Umbilical cord (tissue), 2 donors: ENCODE results near the gene GRID2. TPM values are rescaled to one million over a fixed set of nuclear protein-coding genes. Genes with fewer than 3 reads are reported as not detected.
A peak's percentile ranks its signal among the peaks of the same experiment; 100 is the strongest.

Source experiments
- DNase-seq: peaks from one replicate; pipeline ENCODE4 v3.0.0-alpha.2; 2015; ENCODE audit warnings: low spot score
- total RNA-seq: library from RNA; depleted of rRNA; stranded (reverse); fragments of >200 nt; gene quantifications from one replicate; pipeline ENCODE4 v1.2.3, GENCODE V29; 2014; ENCODE audit warnings: low replicate concordance; ENCODE audit not compliant: insufficient read depth

Gene GRID2
- total RNA-seq, 1 donor from 2014 or later = 7.9 TPM

DNA sequence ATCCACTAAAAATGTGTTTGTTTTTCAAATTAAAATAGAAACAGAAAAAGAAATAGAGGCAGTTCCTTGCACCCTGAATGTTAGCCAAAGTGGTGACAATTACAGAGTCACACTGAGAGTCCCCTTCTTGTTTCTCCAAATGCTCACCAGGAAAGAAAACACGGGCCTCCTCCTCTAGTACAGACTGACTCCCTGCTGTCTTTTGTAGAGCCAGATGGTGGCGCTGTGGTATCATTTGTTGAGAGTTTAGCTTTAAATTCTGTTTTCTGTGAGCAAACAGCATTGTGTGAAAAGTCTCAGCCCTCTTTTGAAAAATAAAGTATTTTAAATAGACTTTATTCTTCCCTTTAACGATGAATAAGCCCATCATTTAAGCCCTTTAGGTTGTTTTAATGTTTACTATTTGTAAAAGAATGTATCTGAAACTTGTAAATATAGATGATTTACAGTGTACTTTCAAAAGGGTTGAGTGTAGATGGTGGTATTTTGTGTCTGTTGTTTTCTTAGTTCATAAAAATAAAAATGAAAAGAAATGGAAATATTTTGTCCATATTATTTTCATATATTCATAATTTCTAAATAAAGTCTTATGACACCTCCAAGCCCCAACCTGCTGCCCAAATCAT lies 1487.9 kb downstream of the GRID2 start:
- peak; percentile 69 for DNase-seq

DNA sequence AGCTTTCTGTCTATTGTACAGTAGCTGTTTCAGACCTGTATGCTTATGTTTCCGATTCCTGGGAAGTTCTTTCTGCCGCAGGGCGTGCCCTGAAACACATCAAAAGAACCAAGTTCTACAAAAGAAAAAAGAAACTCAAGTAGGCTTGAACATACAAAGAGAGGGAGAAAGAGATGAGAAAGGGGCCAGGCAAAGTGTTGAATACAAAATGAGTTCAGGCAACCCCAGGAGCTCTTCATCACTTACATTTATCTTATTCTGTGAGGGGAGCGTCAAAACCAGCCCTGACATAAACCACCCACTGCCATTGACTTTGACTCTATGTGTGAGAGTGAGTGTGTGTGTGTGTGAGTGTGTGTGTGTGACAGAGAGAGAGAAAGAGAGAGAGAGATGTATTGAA lies 1498.3 kb downstream of the GRID2 start:
- DNase-seq = no peak

DNA sequence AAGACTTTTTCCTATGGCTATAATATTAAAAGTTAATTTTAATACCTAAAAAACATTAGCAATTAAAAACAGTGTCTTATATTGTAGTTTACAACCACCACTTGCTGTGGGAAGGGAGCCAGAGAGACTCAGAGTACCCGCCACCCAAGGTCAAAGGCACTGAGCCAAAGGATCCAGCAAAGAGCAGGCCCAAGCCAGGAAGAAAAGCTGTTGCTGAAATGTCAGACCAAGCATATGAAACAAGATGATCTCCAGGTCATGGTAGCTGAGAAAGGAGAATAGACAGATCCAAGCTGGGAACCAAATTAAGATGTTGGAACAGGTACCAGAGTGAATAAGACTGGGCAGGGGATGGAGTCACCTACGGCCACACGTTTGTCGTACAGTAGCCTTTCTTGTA lies 1506.0 kb downstream of the GRID2 start:
- DNase-seq = no peak

DNA sequence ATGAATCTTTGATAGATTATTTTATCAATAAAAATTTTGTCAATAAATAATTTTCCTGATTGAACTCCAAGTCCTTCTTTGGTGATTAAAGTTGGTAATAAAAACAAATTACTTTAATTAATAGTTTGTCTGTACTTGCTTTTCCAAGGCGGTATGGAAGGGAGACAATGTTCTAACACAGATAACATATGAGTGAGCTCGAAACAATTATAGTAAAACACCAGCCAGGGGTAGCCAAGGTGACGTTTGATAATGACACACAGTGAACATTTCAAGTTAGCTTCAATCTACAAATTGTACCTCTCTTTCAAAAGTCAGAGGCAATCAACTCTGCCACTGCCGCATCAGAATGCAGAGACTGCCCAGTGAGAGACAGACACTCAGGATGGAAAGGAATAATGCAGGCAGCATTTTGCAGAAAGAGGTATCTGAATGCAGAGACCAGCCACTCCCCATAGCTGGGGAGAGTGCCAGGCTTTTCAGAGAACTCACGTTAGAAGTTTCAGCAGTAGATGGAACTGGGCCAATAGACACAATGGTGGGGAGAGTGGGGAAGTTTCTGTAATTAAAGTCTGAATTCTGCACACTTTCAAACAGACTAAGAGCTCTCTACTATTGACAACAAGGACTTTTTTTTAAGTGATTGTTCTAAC lies 1506.7 kb downstream of the GRID2 start:
- DNase-seq = no peak

DNA sequence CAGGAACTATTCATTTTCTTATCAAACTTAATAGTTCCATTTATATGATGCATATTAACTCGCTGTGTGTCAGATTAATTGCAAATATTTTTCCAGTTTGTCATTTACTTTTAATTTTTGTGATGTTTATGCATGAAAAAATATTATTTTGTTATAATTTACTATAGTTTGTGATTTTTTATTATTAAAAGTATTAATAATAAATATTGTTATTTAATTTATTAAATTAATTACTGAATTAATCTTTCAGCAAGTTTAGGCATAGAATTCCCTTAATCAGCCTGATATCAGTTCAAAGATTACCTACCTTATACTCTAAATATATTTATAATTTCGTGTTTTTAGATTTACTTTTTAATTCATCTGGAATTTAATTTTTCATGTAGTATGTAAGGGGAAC lies 1509.3 kb downstream of the GRID2 start:
- DNase-seq = no peak

DNA sequence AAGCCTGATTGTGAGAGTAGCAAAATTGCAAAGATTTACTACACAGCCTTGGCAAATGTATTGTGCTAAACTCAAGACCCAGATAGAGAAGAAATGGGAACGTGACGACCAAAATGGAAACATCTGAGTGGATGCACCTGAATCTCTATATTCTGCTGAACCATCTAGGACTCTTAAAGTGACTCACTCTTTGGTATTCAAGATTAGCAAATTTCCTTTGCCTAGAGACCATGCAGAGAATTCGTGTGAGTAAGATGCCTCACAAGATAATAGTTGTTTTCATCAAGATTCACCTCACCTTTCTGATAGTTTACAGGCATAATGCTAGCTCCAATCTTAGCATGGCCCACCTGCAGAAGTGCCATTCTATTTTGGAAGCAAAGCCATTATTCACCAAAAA lies 1510.4 kb downstream of the GRID2 start:
- no peak for DNase-seq

DNA sequence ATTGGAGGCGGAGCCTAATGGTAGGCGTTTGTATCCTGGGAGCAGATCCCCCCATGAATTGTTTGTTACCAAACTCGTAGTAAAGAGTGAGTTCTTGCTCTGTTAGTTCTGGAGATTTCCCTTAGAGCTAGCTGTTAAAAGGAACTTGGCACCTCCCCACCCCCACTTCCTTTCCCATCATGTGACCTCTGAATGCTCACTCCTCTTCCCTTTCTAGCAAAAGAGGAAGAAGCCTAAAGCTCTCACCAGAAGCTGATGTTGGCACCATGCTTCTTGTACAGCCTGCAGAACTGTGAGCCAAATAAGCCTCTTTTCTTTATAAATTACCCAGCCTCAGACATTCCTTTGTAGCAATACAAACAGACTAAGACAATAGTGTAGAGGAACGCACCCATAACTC lies 1511.0 kb downstream of the GRID2 start:
- no peak for DNase-seq
